Effector memory CD4-positive, alpha-beta T cell (primary cell): ENCODE data around the gene ADCK1.
"Not testable (repeated sequence)": the region's sequence is repeated elsewhere in the genome, so short reads cannot be mapped to it uniquely, and the experiment has no call there.

Source experiments
- DNase-seq, 3 donors: peaks; one replicate each; pipeline ENCODE4 v3.0.0-alpha.2; 2020
- H3K27ac ChIP-seq: 2 replicates; pipeline ENCODE4 v1.7.0; 2013; ENCODE audit warnings: mild to moderate bottlenecking, low read length, moderate library complexity; ENCODE audit not compliant: insufficient read depth, poor library complexity, severe bottlenecking
- H3K27me3 ChIP-seq: replicated peaks from 2 replicates; pipeline ENCODE4 v1.7.0; 2013; ENCODE audit warnings: mild to moderate bottlenecking, low read length; ENCODE audit not compliant: insufficient read depth, control insufficient read depth, poor library complexity, severe bottlenecking
- H3K36me3 ChIP-seq: 2 replicates; pipeline ENCODE4 v1.7.0; 2013; ENCODE audit warnings: mild to moderate bottlenecking, low read length, moderate library complexity; ENCODE audit not compliant: control insufficient read depth, insufficient read depth
- H3K4me1 ChIP-seq: 2 replicates; pipeline ENCODE4 v1.7.0; 2013; ENCODE audit warnings: low read length, mild to moderate bottlenecking; ENCODE audit not compliant: control insufficient read depth, insufficient read depth, poor library complexity, severe bottlenecking
- H3K4me3 ChIP-seq: 2 replicates; pipeline ENCODE4 v1.7.0; 2013; ENCODE audit warnings: low read length, low read depth, mild to moderate bottlenecking; ENCODE audit not compliant: insufficient read depth, poor library complexity, severe bottlenecking
- H3K9me3 ChIP-seq: 2 replicates; pipeline ENCODE4 v1.7.0; 2013; ENCODE audit warnings: mild to moderate bottlenecking, low read length, moderate library complexity; ENCODE audit not compliant: control insufficient read depth

Gene ADCK1

GRCh38 chr14:77955816-77956484 lies 156.0 kb downstream of the ADCK1 start:
- H3K4me1 ChIP-seq: no peaks in the 10 kb centered on the region
- no peak for DNase-seq
- no peaks in the 10 kb centered on the region for H3K9me3 ChIP-seq
- no peak overlapping the region for H3K4me3 ChIP-seq
- no peak overlapping the region for H3K27ac ChIP-seq
- H3K36me3 ChIP-seq: no peaks in the 10 kb centered on the region
- no peaks in the 10 kb centered on the region for H3K27me3 ChIP-seq

GRCh38 chr14:77959686-77960085 lies 159.8 kb downstream of the ADCK1 start:
- not testable (repeated sequence) for H3K27me3 ChIP-seq, DNase-seq, H3K9me3 ChIP-seq, H3K4me3 ChIP-seq, H3K4me1 ChIP-seq, H3K36me3 ChIP-seq, H3K27ac ChIP-seq

- H3K4me3 ChIP-seq: no peak overlapping the region
- no peak overlapping the region for H3K27ac ChIP-seq
- H3K4me1 ChIP-seq: no peaks in the 10 kb centered on the region
Observed at GRCh38 chr14:77961847-77962580, 162.1 kb downstream of the ADCK1 start.

GRCh38 chr14:77962731-77963520 lies 163.0 kb downstream of the ADCK1 start:
- Histone ChIP-seq H3K4me3 (no peak overlapping the region), H3K4me1 (no peaks in the 10 kb centered on the region), H3K9me3 (no peaks in the 10 kb centered on the region), H3K27ac (no peak overlapping the region), H3K36me3 (no peaks in the 10 kb centered on the region), H3K27me3 (no peaks in the 10 kb centered on the region)
- DNase-seq: no peak

More at GRCh38 chr14:77961847-77962580, 162.1 kb downstream of the ADCK1 start:
- Histone ChIP-seq H3K9me3 (no peaks in the 10 kb centered on the region), H3K36me3 (no peaks in the 10 kb centered on the region), H3K27me3 (no peaks in the 10 kb centered on the region)
- no peak for DNase-seq

GRCh38 chr14:77964586-77964985 lies 164.7 kb downstream of the ADCK1 start:
- Histone ChIP-seq H3K9me3 (no peaks in the 10 kb centered on the region), H3K36me3 (no peaks in the 10 kb centered on the region), H3K4me1 (no peaks in the 10 kb centered on the region), H3K4me3 (no peak overlapping the region), H3K27me3 (no peaks in the 10 kb centered on the region), H3K27ac (no peak overlapping the region)
- no peak for DNase-seq

GRCh38 chr14:77965050-77965449 lies 165.1 kb downstream of the ADCK1 start:
- Histone ChIP-seq H3K4me1 (no peaks in the 10 kb centered on the region), H3K27ac (no peak overlapping the region), H3K4me3 (no peak overlapping the region), H3K9me3 (no peaks in the 10 kb centered on the region), H3K36me3 (no peaks in the 10 kb centered on the region), H3K27me3 (no peaks in the 10 kb centered on the region)
- DNase-seq: no peak

GRCh38 chr14:77965919-77966435 lies 166.1 kb downstream of the ADCK1 start:
- Histone ChIP-seq H3K36me3 (no peaks in the 10 kb centered on the region), H3K4me1 (no peaks in the 10 kb centered on the region), H3K27me3 (no peaks in the 10 kb centered on the region), H3K27ac (no peak overlapping the region), H3K4me3 (no peak overlapping the region), H3K9me3 (no peaks in the 10 kb centered on the region)
- DNase-seq: no peak

- H3K36me3 ChIP-seq: no peaks in the 10 kb centered on the region
- no peak overlapping the region for H3K4me3 ChIP-seq
- no peaks in the 10 kb centered on the region for H3K4me1 ChIP-seq
- H3K9me3 ChIP-seq: no peaks in the 10 kb centered on the region
- no peak overlapping the region for H3K27ac ChIP-seq
- no peaks in the 10 kb centered on the region for H3K27me3 ChIP-seq
- no peak for DNase-seq
Observed at GRCh38 chr14:77967110-77967509, 167.2 kb downstream of the ADCK1 start.

- no peaks in the 10 kb centered on the region for H3K4me1 ChIP-seq
- no peaks in the 10 kb centered on the region for H3K36me3 ChIP-seq
- H3K27ac ChIP-seq: no peak overlapping the region
- H3K4me3 ChIP-seq: no peak overlapping the region
- H3K9me3 ChIP-seq: no peaks in the 10 kb centered on the region
- H3K27me3 ChIP-seq: no peaks in the 10 kb centered on the region
- DNase-seq: no peak
Observed at GRCh38 chr14:77970646-77971045, 170.7 kb downstream of the ADCK1 start.

GRCh38 chr14:77973246-77973645 lies 173.3 kb downstream of the ADCK1 start:
- Histone ChIP-seq H3K27me3 (peaks cover 4% of the 10 kb centered on the region), H3K9me3 (no peaks in the 10 kb centered on the region), H3K36me3 (no peaks in the 10 kb centered on the region), H3K4me3 (no peak overlapping the region), H3K27ac (no peak overlapping the region), H3K4me1 (no peaks in the 10 kb centered on the region)
- DNase-seq: no peak
